Stomach (tissue), 4 donors: ENCODE measurements around the gene SPATC1L.

ENCODE experiments used
- POLR2A ChIP-seq, 4 donors: fragments of 450-650 bp; IDR thresholded peaks; one replicate each; pipeline ENCODE4 v1.6.1; 2016; ENCODE audit warnings: antibody characterized with exemption in 4 of 4, control low read depth in 2 of 4, mild to moderate bottlenecking in 1 of 4, moderate library complexity in 1 of 4
- POLR2AphosphoS5 ChIP-seq, 3 donors: sonication (generic); formaldehyde crosslinking; IDR thresholded peaks; one replicate each; pipeline ENCODE4 v1.6.1; 2016; ENCODE audit warnings: antibody characterized with exemption in 3 of 3

- no peak for TF ChIP-seq POLR2AphosphoS5 (IDR thresholded peaks at IDR 0.05)
- no peak for TF ChIP-seq POLR2A (IDR thresholded peaks at IDR 0.05)
Observed at GRCh38 chr21:46154955-46155513, 29.2 kb downstream of the SPATC1L start.
